Tibial nerve (tissue), 4 donors: ENCODE measurements around the gene KDM5B. TPM values are rescaled to one million over a fixed set of nuclear protein-coding genes. Genes with fewer than 3 reads are reported as not detected.

Experiments used
- DNase-seq, 2 donors: peaks; one replicate each; pipeline ENCODE4 v3.0.0-alpha.2; 2019; ENCODE audit warnings: low spot score in 2 of 2
- H3K27ac ChIP-seq, 4 donors: fragments of 200-600 bp; sonication (generic) in 3 of 4; one replicate each; pipeline ENCODE4 v1.5.1; 2017 to 2019; ENCODE audit warnings: mild to moderate bottlenecking in 1 of 4
- H3K27me3 ChIP-seq, 2 donors: fragments of 200-600 bp; sonication (generic) in 1 of 2; one replicate each; pipeline versions ENCODE4 v1.5.1 to v1.6.0; 2017 to 2019
- H3K36me3 ChIP-seq, 3 donors: fragments of 200-600 bp; sonication (generic); one replicate each; pipeline ENCODE4 v1.5.1; 2018 to 2019
- H3K4me1 ChIP-seq, 4 donors: fragments of 200-600 bp; sonication (generic) in 3 of 4; one replicate each; pipeline ENCODE4 v1.5.1; 2017 to 2019
- H3K4me3 ChIP-seq, 4 donors: fragments of 200-600 bp; sonication (generic) in 3 of 4; one replicate each; pipeline ENCODE4 v1.5.1; 2017 to 2019; ENCODE audit warnings: mild to moderate bottlenecking in 1 of 4, moderate library complexity in 1 of 4
- H3K9me3 ChIP-seq, 4 donors: fragments of 200-600 bp; sonication (generic) in 3 of 4; one replicate each; pipeline ENCODE4 v1.5.1; 2017 to 2019
- EP300 ChIP-seq, 2 donors: sonication (generic); formaldehyde crosslinking; IDR thresholded peaks; one replicate each; pipeline ENCODE4 v1.6.1; 2017; ENCODE audit warnings: antibody characterized with exemption in 2 of 2, mild to moderate bottlenecking in 1 of 2
- POLR2A ChIP-seq, 2 donors: fragments of 450-650 bp; IDR thresholded peaks; one replicate each; pipeline ENCODE4 v1.6.1; 2017; ENCODE audit warnings: antibody characterized with exemption in 2 of 2, mild to moderate bottlenecking in 2 of 2, moderate library complexity in 2 of 2
- WGBS, 2 donors: methylation state at CpG; one replicate each; pipeline ENCODE4 v1.1.5; 2018; 5-methylcytosine and 5-hydroxymethylcytosine counted together
- total RNA-seq, 4 donors: library from RNA; depleted of rRNA; stranded (reverse); fragments of >200 nt; gene quantifications; one replicate each; pipeline ENCODE4 v1.1.0, GENCODE V29; 2016
- TF ChIP-seq, protein P1 (sequence below), 5 experiments: fragments of 200-600 bp in 3 of 5; fragments of 450-650 bp in 2 of 5; sonication (generic) in 3 of 5; IDR thresholded peaks; one replicate each; pipeline ENCODE4 v1.5.1; 2016 to 2019; ENCODE audit warnings: antibody characterized with exemption in 5 of 5, mild to moderate bottlenecking in 3 of 5, moderate library complexity in 2 of 5

Gene KDM5B
- total RNA-seq, 4 donors from 2014 or later, result 39.8 to 61.5 (median 41.2) TPM

- peaks cover 0 to 47% (median 18%) of the 10 kb centered on the region in 4 donors for H3K4me1 ChIP-seq
- WGBS, 2 donors, result 3 to 7% methylated on average over 13 of the region's 13 CpGs
- H3K9me3 ChIP-seq, result no peaks in the 10 kb centered on the region
- peak overlapping the region; percentile 55 to 89 (median 84) for H3K27ac ChIP-seq
- TF ChIP-seq POLR2A (IDR thresholded peaks at IDR 0.05) (no peak), EP300 (IDR thresholded peaks at IDR 0.05) (no peak)
- TF ChIP-seq, protein P1, sequence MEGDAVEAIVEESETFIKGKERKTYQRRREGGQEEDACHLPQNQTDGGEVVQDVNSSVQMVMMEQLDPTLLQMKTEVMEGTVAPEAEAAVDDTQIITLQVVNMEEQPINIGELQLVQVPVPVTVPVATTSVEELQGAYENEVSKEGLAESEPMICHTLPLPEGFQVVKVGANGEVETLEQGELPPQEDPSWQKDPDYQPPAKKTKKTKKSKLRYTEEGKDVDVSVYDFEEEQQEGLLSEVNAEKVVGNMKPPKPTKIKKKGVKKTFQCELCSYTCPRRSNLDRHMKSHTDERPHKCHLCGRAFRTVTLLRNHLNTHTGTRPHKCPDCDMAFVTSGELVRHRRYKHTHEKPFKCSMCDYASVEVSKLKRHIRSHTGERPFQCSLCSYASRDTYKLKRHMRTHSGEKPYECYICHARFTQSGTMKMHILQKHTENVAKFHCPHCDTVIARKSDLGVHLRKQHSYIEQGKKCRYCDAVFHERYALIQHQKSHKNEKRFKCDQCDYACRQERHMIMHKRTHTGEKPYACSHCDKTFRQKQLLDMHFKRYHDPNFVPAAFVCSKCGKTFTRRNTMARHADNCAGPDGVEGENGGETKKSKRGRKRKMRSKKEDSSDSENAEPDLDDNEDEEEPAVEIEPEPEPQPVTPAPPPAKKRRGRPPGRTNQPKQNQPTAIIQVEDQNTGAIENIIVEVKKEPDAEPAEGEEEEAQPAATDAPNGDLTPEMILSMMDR (IDR thresholded peaks at IDR 0.05), result no peak
- H3K4me3 ChIP-seq, result peak overlapping the region; percentile 70 to 78 (median 75)
- no peaks in the 10 kb centered on the region for H3K36me3 ChIP-seq
- DNase-seq, result no peak
- H3K27me3 ChIP-seq, result no peaks in the 10 kb centered on the region
Observed at GRCh38 chr1:202810193-202810614, 2.0 kb upstream of the KDM5B start.

DNA sequence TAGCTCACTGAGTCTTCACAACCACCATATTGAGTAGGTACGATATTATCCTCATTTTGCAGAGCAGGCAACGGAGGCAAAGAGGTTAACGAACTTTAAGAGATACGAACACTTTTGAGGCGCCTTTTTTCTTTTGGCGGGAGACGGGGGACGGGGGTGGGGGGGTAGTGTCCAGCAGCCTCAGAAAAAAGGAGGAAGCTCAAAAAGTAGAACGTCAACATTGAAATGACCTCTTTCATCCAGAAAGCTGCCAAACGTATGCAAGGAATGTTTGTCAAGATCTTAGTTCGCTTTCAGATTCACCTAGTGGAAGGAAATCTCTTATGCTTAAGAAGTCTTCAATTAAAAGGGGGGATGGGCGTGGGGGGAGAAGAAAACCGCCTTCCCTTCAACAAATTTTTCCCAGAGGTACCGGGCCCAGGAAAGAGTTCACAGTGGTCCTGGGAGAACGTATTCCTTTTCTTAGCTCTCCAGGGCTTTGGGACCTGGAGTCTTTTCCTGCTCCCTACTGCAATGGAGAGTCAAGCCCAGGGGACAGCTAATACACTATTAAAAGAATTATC lies 1.5 kb upstream of the KDM5B start:
- peak overlapping the region in 2 of 4 donors; percentile 87 to 89 for H3K27ac ChIP-seq
- WGBS, 2 donors, result 50% methylated on average over 15 of the region's 15 CpGs
- H3K9me3 ChIP-seq, result no peaks in the 10 kb centered on the region
- no peaks in the 10 kb centered on the region for H3K36me3 ChIP-seq
- H3K27me3 ChIP-seq, result no peaks in the 10 kb centered on the region
- H3K4me1 ChIP-seq, result peaks cover 0 to 51% (median 20%) of the 10 kb centered on the region in 4 donors
- no peak for TF ChIP-seq EP300 (IDR thresholded peaks at IDR 0.05)
- TF ChIP-seq, protein P1 (IDR thresholded peaks at IDR 0.05), result no peak
- TF ChIP-seq POLR2A (IDR thresholded peaks at IDR 0.05), result no peak
- no peak for DNase-seq
- H3K4me3 ChIP-seq, result peak overlapping the region in 1 of 4 donors; percentile 78

- DNase-seq, result no peak
- Histone ChIP-seq H3K9me3 (no peaks in the 10 kb centered on the region), H3K4me3 (peak overlapping the region; percentile 80 to 98 (median 94)), H3K27ac (peak overlapping the region; percentile 57 to 93 (median 88)), H3K27me3 (no peaks in the 10 kb centered on the region), H3K36me3 (no peaks in the 10 kb centered on the region), H3K4me1 (peaks cover 0 to 63% (median 20%) of the 10 kb centered on the region in 4 donors)
- TF ChIP-seq, protein P1 (IDR thresholded peaks at IDR 0.05), result no peak
- TF ChIP-seq EP300 (IDR thresholded peaks at IDR 0.05), result no peak
- no peak for TF ChIP-seq POLR2A (IDR thresholded peaks at IDR 0.05)
- 2 to 3% methylated on average over 12 to 23 of the region's 45 CpGs for WGBS, 2 donors
Observed at GRCh38 chr1:202807451-202807925, 733 bp downstream of the KDM5B start.

DNA sequence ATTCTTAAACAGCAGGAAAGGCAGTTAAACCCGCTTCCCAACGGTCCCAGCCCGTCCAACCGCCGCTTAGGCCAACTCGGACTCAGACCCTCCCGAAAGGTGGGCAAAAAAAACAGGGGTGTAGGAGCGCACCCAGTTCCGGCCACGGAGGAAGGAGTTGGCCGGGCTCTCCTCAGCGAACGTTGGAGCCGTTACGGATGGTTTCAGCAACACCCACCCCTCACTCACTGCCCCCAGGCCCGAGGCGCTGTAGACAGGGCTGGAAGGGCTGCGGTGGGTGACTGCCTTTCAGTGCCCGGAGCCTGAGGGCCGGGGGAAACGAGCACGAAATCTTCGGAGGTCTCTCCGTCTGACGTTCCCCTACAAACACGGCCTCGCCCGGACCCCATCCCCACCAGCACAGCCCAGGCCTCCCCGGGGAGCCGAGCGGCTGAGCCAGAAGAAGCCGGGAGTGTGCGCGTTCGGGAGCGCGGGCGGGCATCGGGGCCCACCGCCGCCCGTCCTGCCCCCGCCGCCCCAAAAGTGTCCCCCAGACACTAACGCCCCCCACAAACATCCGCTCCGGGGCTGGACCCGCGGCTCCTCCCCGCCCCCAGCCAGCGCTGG lies 1.3 kb downstream of the KDM5B start:
- WGBS, 2 donors, result 1% methylated on average over 41 to 46 of the region's 51 CpGs
- H3K9me3 ChIP-seq, result no peaks in the 10 kb centered on the region

More for the DNA sequence above, 1.3 kb downstream of the KDM5B start:
- H3K4me3 ChIP-seq, result peak overlapping the region; percentile 80 to 98 (median 94)
- H3K4me1 ChIP-seq, result peaks cover 0 to 62% (median 20%) of the 10 kb centered on the region in 4 donors
- no peaks in the 10 kb centered on the region for H3K27me3 ChIP-seq
- TF ChIP-seq, protein P1 (IDR thresholded peaks at IDR 0.05), result no peak
- TF ChIP-seq EP300 (IDR thresholded peaks at IDR 0.05), result no peak
- TF ChIP-seq POLR2A (IDR thresholded peaks at IDR 0.05), result no peak
- peak overlapping the region; percentile 57 to 93 (median 88) for H3K27ac ChIP-seq
- no peaks in the 10 kb centered on the region for H3K36me3 ChIP-seq
- no peak for DNase-seq
